ENCODE measurements around the gene SLC6A19.

The SLC6A19 gene

DNA sequence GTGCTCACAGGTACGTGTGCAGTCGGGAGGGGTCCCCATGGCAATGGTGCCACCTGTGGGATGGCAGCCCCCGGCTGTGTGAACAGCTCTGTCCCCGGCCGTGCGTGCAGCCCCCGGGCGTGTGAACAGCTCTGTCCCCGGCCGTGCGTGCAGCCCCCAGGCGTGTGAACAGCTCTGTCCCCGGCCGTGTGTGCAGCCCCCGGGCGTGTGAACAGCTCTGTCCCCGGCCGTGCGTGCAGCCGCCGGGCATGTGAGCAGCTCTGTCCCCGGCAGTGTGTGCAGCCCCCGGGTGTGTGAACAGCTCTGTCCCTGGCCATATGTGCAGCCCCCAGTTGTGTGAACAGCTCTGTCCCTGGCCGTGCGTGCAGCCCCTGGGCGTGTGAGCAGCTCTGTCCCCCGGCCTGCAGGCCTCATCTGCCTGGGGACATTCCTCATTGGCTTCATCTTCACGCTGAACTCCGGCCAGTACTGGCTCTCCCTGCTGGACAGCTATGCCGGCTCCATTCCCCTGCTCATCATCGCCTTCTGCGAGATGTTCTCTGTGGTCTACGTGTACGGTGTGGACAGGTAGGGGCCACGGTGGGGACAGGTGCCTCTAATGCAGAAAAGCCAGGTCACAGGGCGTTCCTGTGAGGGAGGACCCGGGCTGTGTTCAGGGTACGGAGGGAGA lies 17.8 kb downstream of the SLC6A19 start:
- TF ChIP-seq, protein P1, sequence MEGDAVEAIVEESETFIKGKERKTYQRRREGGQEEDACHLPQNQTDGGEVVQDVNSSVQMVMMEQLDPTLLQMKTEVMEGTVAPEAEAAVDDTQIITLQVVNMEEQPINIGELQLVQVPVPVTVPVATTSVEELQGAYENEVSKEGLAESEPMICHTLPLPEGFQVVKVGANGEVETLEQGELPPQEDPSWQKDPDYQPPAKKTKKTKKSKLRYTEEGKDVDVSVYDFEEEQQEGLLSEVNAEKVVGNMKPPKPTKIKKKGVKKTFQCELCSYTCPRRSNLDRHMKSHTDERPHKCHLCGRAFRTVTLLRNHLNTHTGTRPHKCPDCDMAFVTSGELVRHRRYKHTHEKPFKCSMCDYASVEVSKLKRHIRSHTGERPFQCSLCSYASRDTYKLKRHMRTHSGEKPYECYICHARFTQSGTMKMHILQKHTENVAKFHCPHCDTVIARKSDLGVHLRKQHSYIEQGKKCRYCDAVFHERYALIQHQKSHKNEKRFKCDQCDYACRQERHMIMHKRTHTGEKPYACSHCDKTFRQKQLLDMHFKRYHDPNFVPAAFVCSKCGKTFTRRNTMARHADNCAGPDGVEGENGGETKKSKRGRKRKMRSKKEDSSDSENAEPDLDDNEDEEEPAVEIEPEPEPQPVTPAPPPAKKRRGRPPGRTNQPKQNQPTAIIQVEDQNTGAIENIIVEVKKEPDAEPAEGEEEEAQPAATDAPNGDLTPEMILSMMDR (IDR thresholded peaks at IDR 0.05; ENCODE audit: insufficient read depth, low read length, poor library complexity, severe bottlenecking): no peak
- no peak for TF ChIP-seq EZH2phosphoT487 (conservative IDR thresholded peaks at IDR 0.05; ENCODE audit: low read length)
- Histone ChIP-seq H2AFZ (ENCODE audit: low read depth, low read length, severe bottlenecking) (no peak overlapping the region), H3F3A (ENCODE audit: insufficient read depth) (no peaks in the 10 kb centered on the region), H3K4me3 (ENCODE audit: insufficient read depth, low read length, poor library complexity, severe bottlenecking) (no peak overlapping the region), H3K9ac (ENCODE audit: low read length) (no peak overlapping the region), H3K9me3 (ENCODE audit: insufficient read depth, low read length) (no peaks in the 10 kb centered on the region), H3K27ac (ENCODE audit: low read depth, low read length) (no peak overlapping the region), H3K9me2 (replicated peaks; ENCODE audit: insufficient read depth, low read length) (no peaks in the 10 kb centered on the region), H3K27me3 (ENCODE audit: low read length) (no peaks in the 10 kb centered on the region), H3K79me2 (ENCODE audit: insufficient read depth, low read length) (no peaks in the 10 kb centered on the region), H3K36me3 (ENCODE audit: low read length) (no peaks in the 10 kb centered on the region), H3K4me2 (ENCODE audit: low read depth, low read length, poor library complexity, severe bottlenecking) (no peak overlapping the region), H4K20me1 (ENCODE audit: low read depth, low read length) (no peaks in the 10 kb centered on the region)

DNA sequence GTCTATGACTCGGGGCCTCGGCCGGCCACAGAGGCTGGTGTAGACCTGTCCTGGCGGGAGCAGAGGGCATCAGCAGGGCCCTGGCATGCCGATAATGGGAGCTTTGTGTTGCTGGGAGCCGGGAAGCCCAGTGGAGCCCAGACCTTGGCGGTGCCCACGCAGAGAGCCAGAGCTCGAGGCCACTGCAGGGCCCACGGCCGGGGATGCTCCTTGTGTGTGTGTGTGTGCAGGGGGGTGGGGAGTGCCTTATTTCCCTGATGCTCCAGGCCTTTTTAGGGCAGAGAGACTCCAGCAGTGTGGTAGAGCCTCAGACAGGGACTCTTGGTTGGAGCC lies 18.3 kb downstream of the SLC6A19 start:
- Histone ChIP-seq H3F3A (ENCODE audit: insufficient read depth) (no peaks in the 10 kb centered on the region), H4K20me1 (ENCODE audit: low read depth, low read length) (no peaks in the 10 kb centered on the region)

DNA sequence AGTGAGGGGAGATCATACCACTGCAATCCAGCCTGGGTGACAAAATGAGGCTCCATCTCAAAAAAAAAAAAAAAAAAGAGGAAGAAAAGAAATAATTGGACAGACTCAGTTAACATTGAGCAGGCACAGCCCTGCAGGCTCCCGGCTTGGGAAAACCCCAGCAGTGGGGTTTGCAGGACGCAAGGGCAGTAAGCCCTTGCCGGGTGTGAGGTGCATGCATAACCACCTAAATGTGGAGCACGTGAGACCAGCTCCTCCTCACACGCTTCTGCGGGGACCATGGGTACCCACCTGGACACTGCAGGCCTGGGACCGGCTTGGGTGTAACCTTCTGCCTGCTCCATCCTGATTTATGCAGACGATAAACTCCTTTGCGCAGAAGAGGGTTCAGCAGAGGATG lies 19.0 kb downstream of the SLC6A19 start:
- Histone ChIP-seq H3K9ac (ENCODE audit: low read length) (no peak overlapping the region), H3K9me3 (ENCODE audit: insufficient read depth, low read length) (no peaks in the 10 kb centered on the region), H4K20me1 (ENCODE audit: low read depth, low read length) (no peaks in the 10 kb centered on the region), H3K79me2 (ENCODE audit: insufficient read depth, low read length) (no peaks in the 10 kb centered on the region), H3K4me3 (ENCODE audit: insufficient read depth, low read length, poor library complexity, severe bottlenecking) (no peak overlapping the region), H3K4me2 (ENCODE audit: low read depth, low read length, poor library complexity, severe bottlenecking) (no peak overlapping the region), H3K9me2 (replicated peaks; ENCODE audit: insufficient read depth, low read length) (no peaks in the 10 kb centered on the region), H3K27ac (ENCODE audit: low read depth, low read length) (no peak overlapping the region), H3K36me3 (ENCODE audit: low read length) (no peaks in the 10 kb centered on the region), H2AFZ (ENCODE audit: low read depth, low read length, severe bottlenecking) (no peak overlapping the region), H3F3A (ENCODE audit: insufficient read depth) (no peaks in the 10 kb centered on the region), H3K27me3 (ENCODE audit: low read length) (no peaks in the 10 kb centered on the region)
- TF ChIP-seq, protein P1 (IDR thresholded peaks at IDR 0.05; ENCODE audit: insufficient read depth, low read length, poor library complexity, severe bottlenecking): no peak
- TF ChIP-seq EZH2phosphoT487 (conservative IDR thresholded peaks at IDR 0.05; ENCODE audit: low read length): no peak

More for the DNA sequence above, 18.3 kb downstream of the SLC6A19 start:
- Histone ChIP-seq H3K9ac (ENCODE audit: low read length) (no peak overlapping the region), H3K9me3 (ENCODE audit: insufficient read depth, low read length) (no peaks in the 10 kb centered on the region), H3K9me2 (replicated peaks; ENCODE audit: insufficient read depth, low read length) (no peaks in the 10 kb centered on the region), H3K4me3 (ENCODE audit: insufficient read depth, low read length, poor library complexity, severe bottlenecking) (no peak overlapping the region), H3K79me2 (ENCODE audit: insufficient read depth, low read length) (no peaks in the 10 kb centered on the region), H3K27ac (ENCODE audit: low read depth, low read length) (no peak overlapping the region), H3K27me3 (ENCODE audit: low read length) (no peaks in the 10 kb centered on the region), H3K4me2 (ENCODE audit: low read depth, low read length, poor library complexity, severe bottlenecking) (no peak overlapping the region), H3K36me3 (ENCODE audit: low read length) (no peaks in the 10 kb centered on the region), H2AFZ (ENCODE audit: low read depth, low read length, severe bottlenecking) (no peak overlapping the region)
- TF ChIP-seq EZH2phosphoT487 (conservative IDR thresholded peaks at IDR 0.05; ENCODE audit: low read length): no peak
- TF ChIP-seq, protein P1 (IDR thresholded peaks at IDR 0.05; ENCODE audit: insufficient read depth, low read length, poor library complexity, severe bottlenecking): no peak

Measured in SU-DHL-6 (cell line).